Smooth muscle cell (in vitro differentiated cells): ENCODE results near the gene CSNK2A1. TPM values are rescaled to one million over a fixed set of nuclear protein-coding genes. Genes with fewer than 3 reads are reported as not detected.
A peak's percentile ranks its signal among the peaks of the same experiment; 100 is the strongest.

Experiments used
- DNase-seq: peaks from one replicate; lab custom pipeline; 2025; ENCODE audit not compliant: unreplicated experiment; lab: John Stamatoyannopoulos, UW
- H2AFZ ChIP-seq: fragments of 200-600 bp; sonication (generic); 2 replicates; pipeline ENCODE4 v1.6.0; 2016; ENCODE audit warnings: antibody characterized with exemption, low read depth, mild to moderate bottlenecking
- H3F3A ChIP-seq: fragments of 200-600 bp; sonication (generic); 2 replicates; pipeline ENCODE4 v1.6.0; 2017; ENCODE audit warnings: antibody characterized with exemption, low read depth
- H3K27ac ChIP-seq: fragments of 200-600 bp; sonication (generic); 2 replicates; pipeline ENCODE4 v1.5.1; 2016; ENCODE audit warnings: low read depth, mild to moderate bottlenecking
- H3K27me3 ChIP-seq: fragments of 200-600 bp; sonication (generic); 2 replicates; pipeline ENCODE4 v1.6.1; 2016; ENCODE audit warnings: low read depth, mild to moderate bottlenecking
- H3K36me3 ChIP-seq: fragments of 200-600 bp; sonication (generic); 2 replicates; pipeline ENCODE4 v1.5.1; 2016; ENCODE audit warnings: low read depth
- H3K4me1 ChIP-seq: fragments of 200-600 bp; sonication (generic); 2 replicates; pipeline ENCODE4 v1.5.1; 2016; ENCODE audit warnings: low read depth
- H3K4me2 ChIP-seq: fragments of 200-600 bp; sonication (generic); 2 replicates; pipeline ENCODE4 v1.6.0; 2016; ENCODE audit warnings: mild to moderate bottlenecking
- H3K4me3 ChIP-seq: fragments of 200-600 bp; sonication (generic); 2 replicates; pipeline ENCODE4 v1.5.1; 2016; ENCODE audit warnings: mild to moderate bottlenecking
- H3K79me2 ChIP-seq: fragments of 200-600 bp; sonication (generic); 2 replicates; pipeline ENCODE4 v1.6.0; 2016; ENCODE audit warnings: low read depth, mild to moderate bottlenecking
- H3K9ac ChIP-seq: fragments of 200-600 bp; sonication (generic); 2 replicates; pipeline ENCODE4 v1.6.0; 2016; ENCODE audit warnings: low read depth
- H3K9me3 ChIP-seq: fragments of 200-600 bp; sonication (generic); replicated peaks from 2 replicates; pipeline ENCODE4 v1.5.1; 2016; ENCODE audit warnings: low read depth
- H4K20me1 ChIP-seq: fragments of 200-600 bp; sonication (generic); 2 replicates; pipeline ENCODE4 v1.6.0; 2016; ENCODE audit warnings: low read depth
- WGBS: methylation state at CpG from one replicate; pipeline ENCODE4 v1.1.7; 2016; ENCODE audit warnings: low lambda C conversion rate; 5-methylcytosine and 5-hydroxymethylcytosine counted together
- polyA plus RNA-seq: library from polyadenylated mRNA; unstranded; fragments of >200 nt; fragmentation: Nextera tagmentation; extraction: Ambion mirVana; gene quantifications from 2 replicates; pipeline ENCODE4 v1.2.1, GENCODE V29; 2016
- total RNA-seq: library from RNA; depleted of rRNA; stranded (reverse); fragments of >200 nt; gene quantifications from 2 replicates; pipeline ENCODE4 v1.2.3, GENCODE V29; 2014
- TF ChIP-seq, protein P1 (sequence below): fragments of 200-600 bp; sonication (generic); IDR thresholded peaks from 2 replicates; pipeline ENCODE4 v1.5.1; 2017; ENCODE audit warnings: borderline replicate concordance, mild to moderate bottlenecking, antibody characterized with exemption; ENCODE audit not compliant: insufficient read depth, poor library complexity, severe bottlenecking

CSNK2A1 gene
- total and polyA plus RNA-seq, 2 experiments from 2014 or later: 82.6 to 205 TPM

DNA sequence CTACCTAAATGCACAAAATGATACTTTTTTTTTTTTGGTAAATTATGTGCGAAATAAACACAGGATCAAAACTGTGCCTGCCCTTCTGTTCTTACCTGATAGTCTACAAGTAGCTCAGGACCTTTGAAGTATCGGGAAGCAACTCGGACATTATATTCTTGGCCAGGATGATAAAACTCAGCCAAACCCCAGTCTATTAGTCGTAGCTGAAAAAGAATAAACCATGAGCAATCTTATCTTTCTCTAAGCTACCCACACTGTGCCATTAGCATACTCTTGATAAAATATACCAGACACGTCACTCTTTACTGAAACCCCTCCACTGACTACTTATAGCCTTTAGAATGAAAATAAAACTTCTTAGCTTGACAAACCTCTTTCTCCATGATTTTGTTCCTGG, 51.4 kb downstream of the CSNK2A1 start:
- Histone ChIP-seq H3K36me3 (peaks cover 24% of the 10 kb centered on the region), H3K4me1 (no peaks in the 10 kb centered on the region), H4K20me1 (peaks cover 8% of the 10 kb centered on the region), H3K9me3 (no peaks in the 10 kb centered on the region), H3K4me3 (no peak overlapping the region), H3K27me3 (no peaks in the 10 kb centered on the region), H3F3A (peaks cover 17% of the 10 kb centered on the region), H2AFZ (no peak overlapping the region), H3K79me2 (no peaks in the 10 kb centered on the region), H3K27ac (no peak overlapping the region), H3K4me2 (no peak overlapping the region), H3K9ac (no peak overlapping the region)
- no peak for DNase-seq
- TF ChIP-seq, protein P1, sequence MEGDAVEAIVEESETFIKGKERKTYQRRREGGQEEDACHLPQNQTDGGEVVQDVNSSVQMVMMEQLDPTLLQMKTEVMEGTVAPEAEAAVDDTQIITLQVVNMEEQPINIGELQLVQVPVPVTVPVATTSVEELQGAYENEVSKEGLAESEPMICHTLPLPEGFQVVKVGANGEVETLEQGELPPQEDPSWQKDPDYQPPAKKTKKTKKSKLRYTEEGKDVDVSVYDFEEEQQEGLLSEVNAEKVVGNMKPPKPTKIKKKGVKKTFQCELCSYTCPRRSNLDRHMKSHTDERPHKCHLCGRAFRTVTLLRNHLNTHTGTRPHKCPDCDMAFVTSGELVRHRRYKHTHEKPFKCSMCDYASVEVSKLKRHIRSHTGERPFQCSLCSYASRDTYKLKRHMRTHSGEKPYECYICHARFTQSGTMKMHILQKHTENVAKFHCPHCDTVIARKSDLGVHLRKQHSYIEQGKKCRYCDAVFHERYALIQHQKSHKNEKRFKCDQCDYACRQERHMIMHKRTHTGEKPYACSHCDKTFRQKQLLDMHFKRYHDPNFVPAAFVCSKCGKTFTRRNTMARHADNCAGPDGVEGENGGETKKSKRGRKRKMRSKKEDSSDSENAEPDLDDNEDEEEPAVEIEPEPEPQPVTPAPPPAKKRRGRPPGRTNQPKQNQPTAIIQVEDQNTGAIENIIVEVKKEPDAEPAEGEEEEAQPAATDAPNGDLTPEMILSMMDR: no peak
- 67% methylated on average over 5 of the region's 5 CpGs for WGBS

DNA sequence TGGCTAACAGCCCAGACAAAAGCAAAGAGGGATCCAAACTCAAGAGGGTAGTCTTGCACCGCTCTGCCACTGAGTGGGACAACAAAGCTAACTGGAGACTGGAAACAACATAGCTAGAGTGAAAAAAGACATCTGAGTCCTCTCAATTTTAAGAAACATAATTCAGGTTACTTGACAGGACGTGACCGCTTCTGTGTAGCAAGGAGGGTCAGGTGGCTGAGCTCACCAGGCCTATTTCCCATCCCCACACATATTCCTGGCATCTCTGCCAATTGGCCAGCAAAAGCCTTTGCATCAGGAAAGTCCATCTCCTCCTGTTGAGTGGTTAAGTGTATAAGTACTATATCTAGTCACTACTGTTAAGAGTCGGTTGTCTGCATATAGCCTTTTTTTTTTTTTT, 55.9 kb downstream of the CSNK2A1 start:
- Histone ChIP-seq H2AFZ (no peak overlapping the region), H3K27me3 (no peaks in the 10 kb centered on the region), H3K79me2 (no peaks in the 10 kb centered on the region), H3K9me3 (no peaks in the 10 kb centered on the region), H3K4me2 (no peak overlapping the region), H3K27ac (no peak overlapping the region), H3K4me3 (no peak overlapping the region), H4K20me1 (peaks cover 10% of the 10 kb centered on the region), H3K9ac (no peak overlapping the region), H3K4me1 (no peaks in the 10 kb centered on the region), H3F3A (peaks cover 9% of the 10 kb centered on the region), H3K36me3 (peaks cover 49% of the 10 kb centered on the region)
- TF ChIP-seq, protein P1: no peak
- no peak for DNase-seq
- 98% methylated on average over 4 of the region's 4 CpGs for WGBS

GRCh38 chr20:483815-484644, 59.6 kb downstream of the CSNK2A1 start:
- TF ChIP-seq, protein P1: no peak
- no peak overlapping the region for H3K4me3 ChIP-seq
- H3K9me3 ChIP-seq: no peaks in the 10 kb centered on the region
- peaks cover 46% of the 10 kb centered on the region for H3K36me3 ChIP-seq
- H3K4me2 ChIP-seq: no peak overlapping the region
- DNase-seq: no peak
- 96% methylated on average over 9 of the region's 9 CpGs for WGBS
- H3K4me1 ChIP-seq: no peaks in the 10 kb centered on the region
- no peaks in the 10 kb centered on the region for H3K79me2 ChIP-seq
- no peaks in the 10 kb centered on the region for H3K27me3 ChIP-seq
- no peak overlapping the region for H3K27ac ChIP-seq
- H4K20me1 ChIP-seq: peaks cover 15% of the 10 kb centered on the region
- H3K9ac ChIP-seq: no peak overlapping the region
- peaks cover 12% of the 10 kb centered on the region for H3F3A ChIP-seq
- no peak overlapping the region for H2AFZ ChIP-seq

- Histone ChIP-seq H3K27ac (peak overlapping the region; percentile 2), H3K4me3 (no peak overlapping the region), H4K20me1 (peaks cover 23% of the 10 kb centered on the region), H3K9me3 (no peaks in the 10 kb centered on the region), H3K36me3 (peaks cover 27% of the 10 kb centered on the region), H3K79me2 (no peaks in the 10 kb centered on the region), H3K27me3 (no peaks in the 10 kb centered on the region), H3F3A (peaks cover 9% of the 10 kb centered on the region), H3K4me1 (no peaks in the 10 kb centered on the region), H2AFZ (no peak overlapping the region), H3K4me2 (no peak overlapping the region), H3K9ac (no peak overlapping the region)
- WGBS: 92% methylated on average over 1 of the region's 1 CpG
- DNase-seq: no peak
- TF ChIP-seq, protein P1: no peak
Observed at GRCh38 chr20:481167-481566, 62.4 kb downstream of the CSNK2A1 start.
